SK-N-SH (cell line): ENCODE data around the gene ENDOG. TPM values are rescaled to one million over a fixed set of nuclear protein-coding genes. Genes with fewer than 3 reads are reported as not detected.

Source experiments
- CTCF ChIA-PET: fragments of 300-600, 350-600 bp; formaldehyde crosslinking; extraction: SDS; loops from one replicate; lab custom pipeline; 2021; lab: Yijun Ruan, JAX
- POLR2A ChIA-PET: fragments of 350-600 bp; sonication (Branson Sonifier 250); formaldehyde crosslinking; extraction: SDS; loops from one replicate; lab custom pipeline; 2020; ENCODE audit warnings: antibody characterized with exemption, inconsistent platforms; lab: Yijun Ruan, JAX
- DNase-seq: peaks from one replicate; pipeline ENCODE4 v3.0.0; 2012
- H2AFZ ChIP-seq: fragments of 200-600 bp; sonication (generic); 2 replicates; pipeline ENCODE4 v1.8.1; 2016; ENCODE audit warnings: antibody characterized with exemption, mild to moderate bottlenecking, low read depth
- H3F3A ChIP-seq: fragments of 200-600 bp; sonication (generic); replicated peaks from 2 replicates; pipeline ENCODE3; 2016; ENCODE audit warnings: antibody characterized with exemption, mild to moderate bottlenecking; ENCODE audit not compliant: insufficient read depth
- H3K27ac ChIP-seq, 2 experiments: fragments of 200-500 bp in 1 of 2; fragments of 200-600 bp in 1 of 2; sonication (Bioruptor generic) in 1 of 2; sonication (generic), shearing (Covaris generic) in 1 of 2; 2 replicates each; pipeline versions ENCODE4 v1.5.1 to v1.6.1; 2014 to 2016; ENCODE audit warnings: low read depth in 2 of 2, inconsistent platforms in 1 of 2, low read length in 1 of 2, mild to moderate bottlenecking in 1 of 2, mixed read lengths in 1 of 2
- H3K27me3 ChIP-seq: fragments of 200-600 bp; sonication (generic), shearing (Covaris generic); 2 replicates; pipeline ENCODE4 v1.6.1; 2016; ENCODE audit warnings: mixed run types; ENCODE audit not compliant: insufficient read depth
- H3K36me3 ChIP-seq, 2 experiments: fragments of 200-500 bp in 1 of 2; fragments of 200-600 bp in 1 of 2; sonication (Bioruptor generic) in 1 of 2; sonication (generic) in 1 of 2; replicated peaks in 1 of 2; 2 replicates each; pipeline versions ENCODE3 to v1.5.1; 2014 to 2016; ENCODE audit warnings: low read length in 1 of 2, mild to moderate bottlenecking in 1 of 2; ENCODE audit not compliant: insufficient read depth in 2 of 2, control insufficient read depth in 1 of 2
- H3K4me1 ChIP-seq, 2 experiments: fragments of 200-500 bp in 1 of 2; fragments of 200-600 bp in 1 of 2; sonication (Bioruptor generic) in 1 of 2; sonication (generic), shearing (Covaris generic) in 1 of 2; 2 replicates each; pipeline versions ENCODE4 v1.5.1 to v1.6.1; 2014 to 2016; ENCODE audit warnings: low read depth in 1 of 2, low read length in 1 of 2, mixed run types in 1 of 2; ENCODE audit not compliant: insufficient read depth in 2 of 2, control insufficient read depth in 1 of 2
- H3K4me2 ChIP-seq: fragments of 200-600 bp; sonication (generic), shearing (Covaris generic); 2 replicates; pipeline ENCODE4 v1.6.1; 2017; ENCODE audit warnings: mixed run types
- H3K4me3 ChIP-seq, 2 experiments: fragments of 200-500 bp in 1 of 2; fragments of 200-600 bp in 1 of 2; sonication (Bioruptor generic) in 1 of 2; sonication (generic), shearing (Covaris generic) in 1 of 2; 2 replicates each; pipeline versions ENCODE4 v1.5.1 to v1.8.1; 2014 to 2016; ENCODE audit warnings: low read depth in 2 of 2, inconsistent platforms in 1 of 2, low read length in 1 of 2, mild to moderate bottlenecking in 1 of 2, mixed read lengths in 1 of 2, moderate library complexity in 1 of 2
- H3K79me2 ChIP-seq: fragments of 200-600 bp; sonication (generic); 2 replicates; pipeline ENCODE4 v1.8.1; 2017; ENCODE audit warnings: mild to moderate bottlenecking; ENCODE audit not compliant: insufficient read depth
- H3K9ac ChIP-seq: fragments of 200-600 bp; sonication (generic); 2 replicates; pipeline ENCODE4 v1.6.1; 2017; ENCODE audit warnings: mixed run types
- H3K9me2 ChIP-seq: fragments of 200-600 bp; sonication (generic); 2 replicates; pipeline ENCODE4 v1.6.1; 2017; ENCODE audit warnings: mixed run types
- H3K9me3 ChIP-seq: fragments of 200-600 bp; sonication (generic); 2 replicates; pipeline ENCODE4 v1.6.1; 2017; ENCODE audit warnings: mixed run types, mild to moderate bottlenecking, moderate library complexity
- H4K20me1 ChIP-seq: fragments of 200-600 bp; sonication (generic); 2 replicates; pipeline ENCODE4 v1.6.1; 2017; ENCODE audit warnings: mild to moderate bottlenecking, mixed run types; ENCODE audit not compliant: insufficient read depth
- CHD2 ChIP-seq: fragments of 150-350 bp; IDR thresholded peaks from 2 replicates; pipeline ENCODE4 v1.6.1; 2018; ENCODE audit warnings: low read length; ENCODE audit not compliant: partially characterized antibody
- ELF1 ChIP-seq: IDR thresholded peaks from 2 replicates; pipeline ENCODE4 v1.4.0; 2012
- EP300 ChIP-seq, 2 experiments: IDR thresholded peaks; 2 replicates each; pipeline versions ENCODE4 v1.4.0 to v1.6.1; 2012; ENCODE audit warnings: borderline replicate concordance in 1 of 2, low read depth in 1 of 2, low read length in 1 of 2
- EZH2phosphoT487 ChIP-seq: fragments of 200-600 bp; sonication (generic); IDR thresholded peaks from 2 replicates; pipeline ENCODE4 v1.6.1; 2017; ENCODE audit warnings: low read depth, mixed run types, mild to moderate bottlenecking, antibody characterized with exemption, moderate library complexity, borderline replicate concordance
- FOXJ3 ChIP-seq: sonication (generic); formaldehyde crosslinking; IDR thresholded peaks from 2 replicates; pipeline ENCODE4 v1.5.1; 2020; ENCODE audit warnings: mild to moderate bottlenecking, missing genetic modification reagents
- FOXM1 ChIP-seq: IDR thresholded peaks from 2 replicates; pipeline ENCODE4 v1.4.0; 2012; ENCODE audit warnings: low read depth, mild to moderate bottlenecking
- GABPA ChIP-seq: IDR thresholded peaks from 2 replicates; pipeline ENCODE4 v1.4.0; 2012; ENCODE audit warnings: low read depth, mild to moderate bottlenecking
- IRF3 ChIP-seq: fragments of 150-350 bp; IDR thresholded peaks from 2 replicates; pipeline ENCODE4 v1.6.1; 2016; ENCODE audit warnings: mild to moderate bottlenecking, low read depth, low read length
- JUND ChIP-seq: IDR thresholded peaks from 2 replicates; pipeline ENCODE4 v1.4.0; 2012
- MEF2A ChIP-seq: IDR thresholded peaks from 2 replicates; pipeline ENCODE4 v1.4.0; 2012; ENCODE audit warnings: low read depth, borderline replicate concordance
- MXI1 ChIP-seq: IDR thresholded peaks from 2 replicates; pipeline ENCODE4 v1.6.1; 2012; ENCODE audit warnings: mild to moderate bottlenecking, low read depth, low read length, improper control_type of control experiment
- NFIC ChIP-seq: IDR thresholded peaks from 2 replicates; pipeline ENCODE4 v1.4.0; 2012; ENCODE audit warnings: borderline replicate concordance
- POLR2AphosphoS5 ChIP-seq: IDR thresholded peaks from 2 replicates; pipeline ENCODE4 v1.6.1; 2012; ENCODE audit warnings: low read depth, low read length
- RAD21 ChIP-seq: IDR thresholded peaks from 2 replicates; pipeline ENCODE4 v1.6.1; 2012; ENCODE audit warnings: mild to moderate bottlenecking, low read length
- SIN3A ChIP-seq: IDR thresholded peaks from 2 replicates; pipeline ENCODE4 v1.6.1; 2012; ENCODE audit warnings: low read depth, mild to moderate bottlenecking, low read length, moderate library complexity, borderline replicate concordance
- TCF12 ChIP-seq: IDR thresholded peaks from 2 replicates; pipeline ENCODE4 v1.4.0; 2012
- TEAD4 ChIP-seq: IDR thresholded peaks from 2 replicates; pipeline ENCODE4 v1.4.0; 2012; ENCODE audit warnings: mild to moderate bottlenecking, borderline replicate concordance; ENCODE audit not compliant: insufficient read depth
- USF1 ChIP-seq: IDR thresholded peaks from 2 replicates; pipeline ENCODE4 v1.4.0; 2012; ENCODE audit warnings: low read depth, borderline replicate concordance
- YY1 ChIP-seq: IDR thresholded peaks from 2 replicates; pipeline ENCODE4 v1.4.0; 2012; ENCODE audit warnings: low read depth, mild to moderate bottlenecking
- WGBS: methylation state at CpG from one replicate; pipeline ENCODE4 v1.1.6; 2017; ENCODE audit warnings: low lambda C conversion rate; 5-methylcytosine and 5-hydroxymethylcytosine counted together
- polyA plus RNA-seq, 3 experiments: library from polyadenylated mRNA; depleted of rRNA; stranded (reverse); fragments of >200 nt; gene quantifications; 2 replicates each; pipeline ENCODE4 v1.2.3, GENCODE V29; 2012
- TF ChIP-seq, protein P1 (sequence below): IDR thresholded peaks from 2 replicates; pipeline ENCODE4; 2012
- TF ChIP-seq, protein P2 (sequence below): fragments of 150-350 bp; IDR thresholded peaks from 2 replicates; pipeline ENCODE4 v1.6.1; 2017; ENCODE audit warnings: antibody characterized with exemption, low read length, low read depth, borderline replicate concordance

The ENDOG gene
- polyA plus RNA-seq, 1 of the 3 experiments (the other 2 are of a cell fraction), result 26.6 TPM

DNA sequence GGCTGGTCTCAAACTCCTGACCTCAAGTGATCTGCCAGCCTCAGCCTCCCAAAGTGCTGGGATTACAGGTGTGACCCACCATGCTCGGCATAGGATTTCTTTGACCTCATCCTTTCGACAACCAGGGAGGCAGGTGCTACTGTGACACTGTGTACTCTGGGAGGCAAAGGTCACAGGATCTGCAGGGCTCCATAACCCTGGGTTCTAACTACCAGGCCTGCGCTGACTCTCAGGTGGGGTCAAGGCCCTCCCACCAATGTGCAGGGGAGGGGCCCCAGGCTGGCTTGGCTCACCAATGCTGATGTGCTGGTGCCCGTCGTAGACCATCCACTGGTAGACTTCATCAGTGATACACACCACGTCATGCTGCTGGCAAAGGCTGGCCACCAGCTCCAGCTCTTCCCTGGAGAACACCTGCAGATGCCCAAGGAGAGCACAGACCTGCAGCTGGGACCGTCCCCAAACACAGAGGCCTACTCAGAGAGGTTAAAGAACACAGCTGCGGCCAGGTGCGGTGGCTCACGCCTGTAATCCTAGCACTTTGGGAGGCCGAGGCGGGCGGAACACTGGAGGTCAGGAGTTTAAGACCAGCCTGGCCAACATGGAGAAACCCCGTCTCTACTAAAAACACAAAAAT lies 18.3 kb downstream of the ENDOG start:
- H3K27me3 ChIP-seq, result no peaks in the 10 kb centered on the region
- no peaks in the 10 kb centered on the region for H3K36me3 ChIP-seq
- H3K4me1 ChIP-seq, result no peaks in the 10 kb centered on the region
- no peak overlapping the region for H2AFZ ChIP-seq
- H3K79me2 ChIP-seq, result no peaks in the 10 kb centered on the region
- 90% methylated on average over 6 of the region's 14 CpGs for WGBS
- H3K9me2 ChIP-seq, result no peaks in the 10 kb centered on the region
- no peaks in the 10 kb centered on the region for H3K9me3 ChIP-seq
- no peak for DNase-seq
- no peak overlapping the region for H3K4me3 ChIP-seq
- ChIA-PET CTCF (interaction anchor here (1.3 to 3.0 kb wide), 2 partner anchors 8 to 27 kb away, joined by 3 to 8 read pairs; no protein-coding TSS in a partner anchor), POLR2A (no interaction called here)
- no peak overlapping the region for H3K27ac ChIP-seq
- no peak overlapping the region for H3K4me2 ChIP-seq
- no peak for TF ChIP-seq NFIC
- no peak for TF ChIP-seq JUND
- no peak for TF ChIP-seq CHD2
- no peak for TF ChIP-seq RAD21
- TF ChIP-seq IRF3, result no peak
- TF ChIP-seq EP300 (IDR thresholded peaks at IDR 0.05; ENCODE audit: borderline replicate concordance in 1 of 2, low read depth in 1 of 2, low read length in 1 of 2), result no peak
- TF ChIP-seq GABPA, result no peak
- TF ChIP-seq TEAD4, result no peak
- no peak for TF ChIP-seq TCF12
- no peak for TF ChIP-seq YY1
- no peak for TF ChIP-seq FOXJ3 (CRISPR knock-in tag)
- TF ChIP-seq, protein P1, sequence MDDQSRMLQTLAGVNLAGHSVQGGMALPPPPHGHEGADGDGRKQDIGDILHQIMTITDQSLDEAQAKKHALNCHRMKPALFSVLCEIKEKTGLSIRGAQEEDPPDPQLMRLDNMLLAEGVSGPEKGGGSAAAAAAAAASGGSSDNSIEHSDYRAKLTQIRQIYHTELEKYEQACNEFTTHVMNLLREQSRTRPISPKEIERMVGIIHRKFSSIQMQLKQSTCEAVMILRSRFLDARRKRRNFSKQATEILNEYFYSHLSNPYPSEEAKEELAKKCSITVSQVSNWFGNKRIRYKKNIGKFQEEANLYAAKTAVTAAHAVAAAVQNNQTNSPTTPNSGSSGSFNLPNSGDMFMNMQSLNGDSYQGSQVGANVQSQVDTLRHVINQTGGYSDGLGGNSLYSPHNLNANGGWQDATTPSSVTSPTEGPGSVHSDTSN, result no peak
- no peak for TF ChIP-seq MEF2A
- H3F3A ChIP-seq, result no peaks in the 10 kb centered on the region
- no peak overlapping the region for H3K9ac ChIP-seq
- H4K20me1 ChIP-seq, result no peaks in the 10 kb centered on the region

DNA sequence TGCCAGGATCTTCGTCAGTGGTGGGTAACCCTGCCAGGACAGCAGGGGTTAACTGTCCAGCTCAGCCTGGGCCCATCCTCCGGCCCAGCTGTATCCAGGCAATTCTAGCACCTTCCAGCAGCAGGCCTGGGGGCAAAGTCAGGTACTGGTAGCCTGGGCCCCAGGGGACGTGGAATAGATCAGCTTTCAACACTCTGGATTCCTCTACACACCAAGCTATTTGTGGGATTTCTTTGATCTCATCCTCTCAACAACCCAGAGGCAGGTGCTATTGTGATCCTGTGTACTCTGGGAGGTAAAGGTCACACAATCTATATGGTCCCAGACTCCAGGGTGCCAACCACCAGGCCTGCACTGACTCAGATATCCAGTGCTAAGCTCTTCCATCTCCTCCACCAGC lies 20.0 kb downstream of the ENDOG start:
- Histone ChIP-seq H3K79me2 (no peaks in the 10 kb centered on the region), H3K9me2 (no peaks in the 10 kb centered on the region), H3K4me2 (no peak overlapping the region), H3F3A (no peaks in the 10 kb centered on the region), H3K9me3 (no peaks in the 10 kb centered on the region), H3K36me3 (no peaks in the 10 kb centered on the region), H3K4me3 (no peak overlapping the region), H4K20me1 (no peaks in the 10 kb centered on the region), H3K27me3 (no peaks in the 10 kb centered on the region), H3K27ac (no peak overlapping the region), H2AFZ (no peak overlapping the region), H3K4me1 (no peaks in the 10 kb centered on the region), H3K9ac (no peak overlapping the region)
- TF ChIP-seq MXI1 (no peak), ELF1 (no peak), YY1 (no peak), POLR2AphosphoS5 (no peak), EZH2phosphoT487 (no peak), FOXJ3 (CRISPR knock-in tag) (no peak), USF1 (no peak), SIN3A (no peak), FOXM1 (no peak), CHD2 (no peak)
- TF ChIP-seq, protein P2, sequence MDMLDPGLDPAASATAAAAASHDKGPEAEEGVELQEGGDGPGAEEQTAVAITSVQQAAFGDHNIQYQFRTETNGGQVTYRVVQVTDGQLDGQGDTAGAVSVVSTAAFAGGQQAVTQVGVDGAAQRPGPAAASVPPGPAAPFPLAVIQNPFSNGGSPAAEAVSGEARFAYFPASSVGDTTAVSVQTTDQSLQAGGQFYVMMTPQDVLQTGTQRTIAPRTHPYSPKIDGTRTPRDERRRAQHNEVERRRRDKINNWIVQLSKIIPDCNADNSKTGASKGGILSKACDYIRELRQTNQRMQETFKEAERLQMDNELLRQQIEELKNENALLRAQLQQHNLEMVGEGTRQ, result no peak
- ChIA-PET POLR2A (interaction anchor here (0.9 kb wide), 1 partner anchor 9 kb away, joined by 3 read pairs; the partner anchor contains the start of gene SPOUT1), CTCF (interaction anchor here (1.0 to 3.0 kb wide), 2 partner anchors 14 to 26 kb away, joined by 3 to 8 read pairs; no protein-coding TSS in a partner anchor)
- no peak for DNase-seq
- WGBS, result no CpG with 5 or more reads among the region's 3 CpGs
